ENCODE results near the gene ITGB1. TPM values are rescaled to one million over a fixed set of nuclear protein-coding genes. Genes with fewer than 3 reads are reported as not detected.

Gene ITGB1
- total RNA-seq, 2 donors from 2014 or later, result 392 to 428 TPM

DNA sequence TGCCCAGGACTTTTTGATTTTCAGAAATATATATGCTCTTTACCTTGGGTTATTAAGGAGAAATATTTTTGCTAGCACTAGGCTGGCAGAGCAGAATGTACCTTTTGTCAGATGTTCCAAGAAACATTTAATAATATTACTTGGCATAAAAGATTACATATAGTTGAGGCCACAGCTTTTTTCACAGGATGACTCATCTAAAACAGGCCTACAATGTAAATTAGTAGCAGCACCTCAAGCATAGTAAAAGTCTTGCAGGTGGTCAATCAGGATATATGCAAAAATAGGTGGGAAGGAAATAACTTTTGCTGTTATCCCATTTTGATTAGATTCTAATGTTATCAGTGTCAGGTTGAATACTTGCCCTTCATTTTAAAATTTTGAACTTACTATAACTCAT is 14.9 kb upstream of the ITGB1 start:
- Mint-ChIP-seq H3K27ac (no peak overlapping the region), H3K36me3 (ENCODE audit: low read depth) (no peaks in the 10 kb centered on the region), H3K27me3 (no peaks in the 10 kb centered on the region), H3K4me3 (no peak overlapping the region), H3K4me1 (peaks cover 9% of the 10 kb centered on the region)
- no peaks in the 10 kb centered on the region for H3K9me3 ChIP-seq (ENCODE audit: control insufficient read depth, low read length, poor library complexity, severe bottlenecking)
- ATAC-seq (no peak), DNase-seq (no peak)

- no peak overlapping the region for H3K27ac Mint-ChIP-seq
- no peak overlapping the region for H3K4me3 Mint-ChIP-seq
Measured at GRCh38 chr10:32972460-32972859, 14.4 kb upstream of the ITGB1 start.

DNA sequence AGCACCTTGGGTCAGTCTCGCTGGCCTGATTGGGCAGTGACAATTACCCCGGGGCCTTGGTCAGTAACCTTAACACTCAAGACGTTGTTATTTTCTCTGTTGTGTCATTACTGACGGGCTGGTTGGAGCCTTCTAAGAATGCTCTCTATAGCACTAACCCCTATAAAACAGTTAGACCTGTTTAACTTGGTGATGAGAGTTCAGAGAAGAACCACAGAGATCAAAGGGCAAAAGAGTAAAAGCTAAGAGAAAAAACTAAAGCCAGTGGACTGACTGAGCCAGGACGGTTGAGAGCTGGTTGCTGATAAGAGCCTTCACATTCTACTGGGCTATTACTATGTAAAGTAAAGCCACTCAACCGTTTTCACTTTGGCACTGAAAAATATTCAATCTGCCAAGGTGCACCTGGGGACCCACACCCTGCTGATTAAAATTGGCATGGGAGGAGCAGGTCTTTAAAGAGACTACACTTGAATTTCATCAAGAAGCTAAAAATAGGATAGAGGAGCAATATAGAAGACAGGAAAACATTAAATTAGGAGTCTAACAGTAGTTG is 13.6 kb upstream of the ITGB1 start:
- Mint-ChIP-seq H3K27ac (peak overlapping the region; percentile 62), H3K4me1 (peaks cover 9% of the 10 kb centered on the region)
- no peak for ATAC-seq

More at GRCh38 chr10:32972460-32972859, 14.4 kb upstream of the ITGB1 start:
- Mint-ChIP-seq H3K36me3 (ENCODE audit: low read depth) (no peaks in the 10 kb centered on the region), H3K27me3 (no peaks in the 10 kb centered on the region), H3K4me1 (peaks cover 9% of the 10 kb centered on the region)
- no peaks in the 10 kb centered on the region for H3K9me3 ChIP-seq (ENCODE audit: control insufficient read depth, low read length, poor library complexity, severe bottlenecking)
- ATAC-seq (no peak), DNase-seq (no peak)

GRCh38 chr10:32970910-32971309 is 12.9 kb upstream of the ITGB1 start:
- DNase-seq (no peak), ATAC-seq (no peak)
- Mint-ChIP-seq H3K36me3 (ENCODE audit: low read depth) (no peaks in the 10 kb centered on the region), H3K27ac (peak overlapping the region; percentile 62), H3K4me3 (no peak overlapping the region), H3K27me3 (no peaks in the 10 kb centered on the region), H3K4me1 (peaks cover 9% of the 10 kb centered on the region)
- H3K9me3 ChIP-seq (ENCODE audit: control insufficient read depth, low read length, poor library complexity, severe bottlenecking), result no peaks in the 10 kb centered on the region

More for the DNA sequence above, 13.6 kb upstream of the ITGB1 start:
- H3K27me3 Mint-ChIP-seq, result no peaks in the 10 kb centered on the region
- no peak for DNase-seq
- no peaks in the 10 kb centered on the region for H3K36me3 Mint-ChIP-seq (ENCODE audit: low read depth)
- H3K4me3 Mint-ChIP-seq, result peak overlapping the region; percentile 76
- H3K9me3 ChIP-seq (ENCODE audit: control insufficient read depth, low read length, poor library complexity, severe bottlenecking), result no peaks in the 10 kb centered on the region

- no peaks in the 10 kb centered on the region for H3K9me3 ChIP-seq (ENCODE audit: control insufficient read depth, low read length, poor library complexity, severe bottlenecking)
- DNase-seq, result no peak
- Mint-ChIP-seq H3K27me3 (no peaks in the 10 kb centered on the region), H3K4me3 (no peak overlapping the region), H3K4me1 (peaks cover 8% of the 10 kb centered on the region), H3K36me3 (ENCODE audit: low read depth) (peaks cover 4% of the 10 kb centered on the region), H3K27ac (no peak overlapping the region)
- ATAC-seq, result no peak
Measured at GRCh38 chr10:32964270-32964669, 6.2 kb upstream of the ITGB1 start.

DNA sequence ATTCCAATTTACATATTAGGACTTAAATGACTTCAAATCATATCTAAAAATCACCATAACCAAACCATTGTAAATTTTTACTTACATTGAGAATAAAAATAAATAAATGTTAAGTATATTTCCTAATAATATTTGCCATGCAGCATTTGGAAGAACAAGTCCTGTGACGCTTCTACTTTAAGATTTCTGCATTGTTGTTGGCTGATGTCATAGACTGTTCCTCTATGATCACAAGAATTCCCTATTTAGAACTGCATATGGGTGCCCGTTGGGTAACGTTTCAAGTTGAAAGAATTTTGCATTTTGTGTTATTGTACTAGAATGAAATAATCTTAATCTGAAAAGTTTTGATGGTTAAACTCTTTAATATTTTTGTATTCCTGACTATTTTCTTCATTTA is 5.1 kb upstream of the ITGB1 start:
- no peaks in the 10 kb centered on the region for H3K9me3 ChIP-seq (ENCODE audit: control insufficient read depth, low read length, poor library complexity, severe bottlenecking)
- H3K36me3 Mint-ChIP-seq (ENCODE audit: low read depth), result peaks cover 4% of the 10 kb centered on the region
- ATAC-seq (no peak), DNase-seq (no peak)
- H3K27ac Mint-ChIP-seq, result no peak overlapping the region
- peaks cover 15% of the 10 kb centered on the region for H3K4me1 Mint-ChIP-seq
- H3K27me3 Mint-ChIP-seq, result no peaks in the 10 kb centered on the region
- no peak overlapping the region for H3K4me3 Mint-ChIP-seq

- ATAC-seq, result no peak
- H3K36me3 Mint-ChIP-seq (ENCODE audit: low read depth), result peaks cover 4% of the 10 kb centered on the region
- H3K4me1 Mint-ChIP-seq, result peaks cover 15% of the 10 kb centered on the region
Measured at GRCh38 chr10:32962521-32962920, 4.5 kb upstream of the ITGB1 start.

GRCh38 chr10:32961895-32962369 is 3.9 kb upstream of the ITGB1 start:
- H3K27me3 Mint-ChIP-seq, result no peaks in the 10 kb centered on the region
- no peak for ATAC-seq
- no peak for DNase-seq
- H3K27ac Mint-ChIP-seq, result no peak overlapping the region
- H3K36me3 Mint-ChIP-seq (ENCODE audit: low read depth), result peaks cover 4% of the 10 kb centered on the region
- no peaks in the 10 kb centered on the region for H3K9me3 ChIP-seq (ENCODE audit: control insufficient read depth, low read length, poor library complexity, severe bottlenecking)
- H3K4me1 Mint-ChIP-seq, result peaks cover 15% of the 10 kb centered on the region
- H3K4me3 Mint-ChIP-seq, result no peak overlapping the region

More at GRCh38 chr10:32962521-32962920, 4.5 kb upstream of the ITGB1 start:
- Mint-ChIP-seq H3K27ac (no peak overlapping the region), H3K27me3 (no peaks in the 10 kb centered on the region), H3K4me3 (no peak overlapping the region)
- no peak for DNase-seq
- no peaks in the 10 kb centered on the region for H3K9me3 ChIP-seq (ENCODE audit: control insufficient read depth, low read length, poor library complexity, severe bottlenecking)

- Mint-ChIP-seq H3K4me1 (peaks cover 15% of the 10 kb centered on the region), H3K27me3 (no peaks in the 10 kb centered on the region), H3K27ac (no peak overlapping the region), H3K4me3 (no peak overlapping the region), H3K36me3 (ENCODE audit: low read depth) (peaks cover 4% of the 10 kb centered on the region)
- ATAC-seq (no peak), DNase-seq (no peak)
- no peaks in the 10 kb centered on the region for H3K9me3 ChIP-seq (ENCODE audit: control insufficient read depth, low read length, poor library complexity, severe bottlenecking)
Measured at GRCh38 chr10:32961343-32961894, 3.4 kb upstream of the ITGB1 start.

DNA sequence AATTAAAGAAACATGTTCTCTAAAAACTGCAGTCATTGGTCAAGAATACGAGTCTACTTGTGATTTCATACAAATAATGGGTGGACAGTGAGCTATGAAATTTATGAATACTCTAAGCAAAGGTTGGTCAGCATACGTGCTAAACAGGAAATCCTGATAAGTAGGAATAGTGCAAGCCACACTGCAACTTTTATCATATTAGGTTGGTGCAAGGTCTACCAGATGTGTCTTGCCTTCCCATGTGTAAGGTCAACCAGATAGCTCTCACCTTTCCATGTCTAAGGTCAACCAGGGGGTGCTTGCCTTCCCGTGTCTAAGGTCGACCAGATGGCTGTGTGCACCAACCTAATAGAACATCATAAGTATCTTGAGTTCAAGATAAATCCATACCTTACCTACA is 2.0 kb upstream of the ITGB1 start:
- peak overlapping the region; percentile 37 for H3K4me3 Mint-ChIP-seq
- DNase-seq, result no peak

GRCh38 chr10:32959006-32959920 is 1.2 kb upstream of the ITGB1 start:
- DNase-seq (no peak), ATAC-seq (no peak)
- Mint-ChIP-seq H3K27ac (peak overlapping the region; percentile 92), H3K4me3 (peak overlapping the region; percentile 96), H3K36me3 (ENCODE audit: low read depth) (peaks cover 3% of the 10 kb centered on the region), H3K27me3 (no peaks in the 10 kb centered on the region), H3K4me1 (peaks cover 32% of the 10 kb centered on the region)
- H3K9me3 ChIP-seq (ENCODE audit: control insufficient read depth, low read length, poor library complexity, severe bottlenecking), result no peaks in the 10 kb centered on the region

More for the DNA sequence above, 2.0 kb upstream of the ITGB1 start:
- H3K9me3 ChIP-seq (ENCODE audit: control insufficient read depth, low read length, poor library complexity, severe bottlenecking), result no peaks in the 10 kb centered on the region
- Mint-ChIP-seq H3K27ac (no peak overlapping the region), H3K27me3 (no peaks in the 10 kb centered on the region), H3K4me1 (peaks cover 25% of the 10 kb centered on the region), H3K36me3 (ENCODE audit: low read depth) (peaks cover 2% of the 10 kb centered on the region)
- no peak for ATAC-seq

GRCh38 chr10:32957341-32958084 is 517 bp downstream of the ITGB1 start:
- H3K27me3 Mint-ChIP-seq, result no peaks in the 10 kb centered on the region
- peak overlapping the region; percentile 96 for H3K4me3 Mint-ChIP-seq

More at GRCh38 chr10:32957341-32958084, 517 bp downstream of the ITGB1 start:
- peaks cover 8% of the 10 kb centered on the region for H3K36me3 Mint-ChIP-seq (ENCODE audit: low read depth)
- H3K9me3 ChIP-seq (ENCODE audit: control insufficient read depth, low read length, poor library complexity, severe bottlenecking), result no peaks in the 10 kb centered on the region
- peaks cover 49% of the 10 kb centered on the region for H3K4me1 Mint-ChIP-seq
- H3K27ac Mint-ChIP-seq, result peak overlapping the region; percentile 96
- peak; percentile 11 for ATAC-seq
- DNase-seq, result peak in 2 of 3 donors; percentile 20 to 24

Data from T-helper 17 cell (primary cell).